ENCODE results near the gene YIPF3. TPM values are rescaled to one million over a fixed set of nuclear protein-coding genes. Genes with fewer than 3 reads are reported as not detected.

Gene YIPF3
- total RNA-seq, 1 experiment from 2014 or later = 61.7 TPM

DNA sequence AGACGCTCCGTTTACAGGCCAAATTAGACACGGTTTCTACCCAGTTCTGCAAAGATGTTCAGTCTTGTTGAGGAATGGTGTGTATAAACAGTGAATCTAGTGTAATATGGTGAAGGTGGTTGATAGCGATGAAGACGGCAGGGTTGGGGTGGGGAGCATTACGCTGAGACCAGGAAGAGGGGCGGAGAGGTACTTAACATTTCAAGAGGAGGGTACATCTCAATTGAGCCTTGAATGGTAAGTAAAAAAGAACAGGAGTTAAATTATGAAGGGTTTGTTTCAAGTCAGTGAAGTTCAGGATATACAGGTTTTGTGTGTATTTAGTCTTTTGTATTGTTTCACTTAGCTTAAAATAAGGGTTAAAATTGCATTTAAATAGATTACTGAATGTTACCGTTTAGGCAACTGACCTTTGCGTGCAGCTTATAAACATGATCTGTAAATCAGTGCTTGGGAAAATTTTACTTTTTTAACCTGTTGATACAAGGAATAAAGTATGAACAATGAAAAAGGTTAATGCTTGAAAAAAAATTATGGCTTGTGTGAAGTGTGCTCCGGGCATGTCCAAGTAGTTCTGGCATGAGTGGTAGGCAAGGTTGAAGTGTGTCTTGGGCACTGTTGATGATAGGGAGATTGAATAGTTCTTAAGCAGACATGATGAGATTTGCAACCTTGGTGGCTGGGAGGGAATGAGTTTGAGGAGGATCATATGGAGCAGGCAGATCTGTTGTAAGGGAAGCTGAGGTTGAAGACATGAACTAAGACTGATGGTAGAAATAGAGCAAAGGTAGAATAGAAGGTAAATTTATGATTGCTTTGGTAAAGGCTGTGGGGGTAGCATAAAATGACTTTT lies 1.0 kb upstream of the YIPF3 start:
- DNase-seq = no peak
- Histone ChIP-seq H3K27ac (peak overlapping the region; percentile 81), H3K4me3 (peak overlapping the region; percentile 76), H3K4me1 (no peaks in the 10 kb centered on the region; the same call in 1 of the 2 replicates), H3K9me3 (replicated peaks) (no peaks in the 10 kb centered on the region), H3K36me3 (peaks cover 38% of the 10 kb centered on the region), H3K27me3 (no peaks in the 10 kb centered on the region)

DNA sequence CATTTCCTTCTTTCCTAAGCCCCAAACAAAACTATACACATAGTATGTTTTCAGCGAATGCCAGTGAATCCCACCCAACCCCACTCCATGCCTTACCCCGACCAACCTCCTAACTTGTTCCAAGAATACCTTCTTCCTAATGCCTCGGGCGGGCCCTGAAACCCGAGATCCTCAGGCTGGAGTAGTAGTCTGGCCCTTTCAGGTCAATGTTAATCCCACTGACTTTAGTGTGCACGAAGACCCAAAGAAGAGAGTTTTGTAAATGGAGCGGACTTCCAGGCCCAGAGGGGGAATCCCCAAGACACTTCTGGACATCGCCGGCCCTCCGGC lies 394 bp downstream of the YIPF3 start:
- no peaks in the 10 kb centered on the region for H3K9me3 ChIP-seq (replicated peaks)
- H3K27ac ChIP-seq = peak overlapping the region; percentile 81
- H3K4me3 ChIP-seq = peak overlapping the region; percentile 76
- peaks cover 24% of the 10 kb centered on the region for H3K36me3 ChIP-seq
- H3K4me1 ChIP-seq = no peaks in the 10 kb centered on the region; the same call in 1 of the 2 replicates
- DNase-seq = no peak
- H3K27me3 ChIP-seq = no peaks in the 10 kb centered on the region

DNA sequence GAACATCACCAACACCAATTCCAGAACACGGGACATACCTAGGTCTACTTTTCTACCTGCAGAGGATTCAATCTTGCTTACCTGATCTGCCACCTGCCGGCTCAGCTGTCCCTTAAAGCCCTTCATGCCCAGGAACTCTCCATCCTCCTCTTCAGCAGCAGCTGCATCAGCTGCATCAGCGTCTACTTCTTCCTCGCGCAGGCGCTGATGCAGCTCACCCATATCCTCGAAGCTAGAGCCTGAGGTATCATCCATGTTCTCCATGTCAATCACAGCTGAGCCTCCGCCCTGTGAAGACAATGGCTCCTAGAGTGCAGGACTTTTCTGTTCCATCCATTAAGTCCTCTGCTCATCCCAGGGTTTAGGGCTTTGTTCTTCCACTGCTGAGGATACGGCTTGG lies 918 bp downstream of the YIPF3 start:
- Histone ChIP-seq H3K36me3 (peaks cover 19% of the 10 kb centered on the region), H3K4me3 (peak overlapping the region; percentile 76), H3K27ac (no peak overlapping the region; the same call in 1 of the 2 replicates), H3K4me1 (no peaks in the 10 kb centered on the region; the same call in 1 of the 2 replicates), H3K27me3 (no peaks in the 10 kb centered on the region), H3K9me3 (replicated peaks) (no peaks in the 10 kb centered on the region)
- DNase-seq = no peak

DNA sequence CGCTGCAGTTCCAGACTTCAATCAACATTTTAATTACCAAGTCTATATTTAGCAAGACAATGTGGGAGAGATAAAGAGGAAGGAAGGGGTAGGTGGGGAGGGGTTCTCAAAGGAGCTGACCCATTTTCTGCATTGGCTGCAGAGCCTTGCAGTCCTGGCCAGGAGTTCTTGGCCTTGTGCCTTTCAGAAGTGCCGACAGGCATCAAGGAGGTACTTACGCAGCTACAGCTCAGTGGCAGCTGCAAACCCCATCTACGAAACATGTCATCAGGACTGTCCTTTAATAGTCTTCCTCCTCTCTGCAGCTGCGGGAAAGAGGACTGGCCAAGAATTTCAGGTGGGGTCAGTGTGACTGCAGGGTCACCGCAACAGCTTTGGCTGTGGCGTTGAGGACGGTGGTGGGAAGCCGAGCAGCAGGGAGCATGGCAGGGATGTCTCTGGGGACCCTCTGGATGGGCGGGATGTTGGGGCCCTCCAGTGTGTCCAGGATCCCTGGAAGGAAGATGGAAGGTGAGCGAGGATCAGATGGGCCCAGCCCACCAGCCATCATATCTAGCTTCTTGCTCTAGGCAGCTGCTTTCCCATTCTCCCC lies 4.8 kb downstream of the YIPF3 start:
- H3K4me3 ChIP-seq = no peak overlapping the region
- no peaks in the 10 kb centered on the region for H3K27me3 ChIP-seq
- no peaks in the 10 kb centered on the region for H3K9me3 ChIP-seq (replicated peaks)
- H3K27ac ChIP-seq = no peak overlapping the region
- no peaks in the 10 kb centered on the region; the same call in none of the 2 replicates for H3K36me3 ChIP-seq
- no peaks in the 10 kb centered on the region; the same call in 1 of the 2 replicates for H3K4me1 ChIP-seq
- DNase-seq = no peak

DNA sequence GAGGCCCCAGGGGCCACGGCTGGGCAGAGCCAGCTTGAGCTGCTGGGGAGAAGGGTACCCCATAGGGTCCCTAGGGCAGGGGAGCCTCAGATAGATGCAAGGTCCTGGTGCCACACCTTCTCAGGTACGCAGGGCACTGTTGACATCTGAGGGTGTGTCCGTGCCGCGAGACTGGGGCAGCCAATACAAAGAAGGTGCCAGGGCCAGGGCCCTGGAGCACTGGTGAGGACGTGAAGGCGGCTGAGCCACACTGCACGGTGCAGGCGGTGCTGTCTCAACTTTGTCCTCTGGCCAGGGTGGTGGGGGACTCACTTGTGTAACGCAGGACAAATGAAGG lies 5.9 kb downstream of the YIPF3 start:
- Histone ChIP-seq H3K4me1 (peaks cover 8% of the 10 kb centered on the region), H3K9me3 (replicated peaks) (no peaks in the 10 kb centered on the region), H3K36me3 (peaks cover 4% of the 10 kb centered on the region), H3K27me3 (no peaks in the 10 kb centered on the region), H3K4me3 (no peak overlapping the region), H3K27ac (no peak overlapping the region)
- DNase-seq = no peak

DNA sequence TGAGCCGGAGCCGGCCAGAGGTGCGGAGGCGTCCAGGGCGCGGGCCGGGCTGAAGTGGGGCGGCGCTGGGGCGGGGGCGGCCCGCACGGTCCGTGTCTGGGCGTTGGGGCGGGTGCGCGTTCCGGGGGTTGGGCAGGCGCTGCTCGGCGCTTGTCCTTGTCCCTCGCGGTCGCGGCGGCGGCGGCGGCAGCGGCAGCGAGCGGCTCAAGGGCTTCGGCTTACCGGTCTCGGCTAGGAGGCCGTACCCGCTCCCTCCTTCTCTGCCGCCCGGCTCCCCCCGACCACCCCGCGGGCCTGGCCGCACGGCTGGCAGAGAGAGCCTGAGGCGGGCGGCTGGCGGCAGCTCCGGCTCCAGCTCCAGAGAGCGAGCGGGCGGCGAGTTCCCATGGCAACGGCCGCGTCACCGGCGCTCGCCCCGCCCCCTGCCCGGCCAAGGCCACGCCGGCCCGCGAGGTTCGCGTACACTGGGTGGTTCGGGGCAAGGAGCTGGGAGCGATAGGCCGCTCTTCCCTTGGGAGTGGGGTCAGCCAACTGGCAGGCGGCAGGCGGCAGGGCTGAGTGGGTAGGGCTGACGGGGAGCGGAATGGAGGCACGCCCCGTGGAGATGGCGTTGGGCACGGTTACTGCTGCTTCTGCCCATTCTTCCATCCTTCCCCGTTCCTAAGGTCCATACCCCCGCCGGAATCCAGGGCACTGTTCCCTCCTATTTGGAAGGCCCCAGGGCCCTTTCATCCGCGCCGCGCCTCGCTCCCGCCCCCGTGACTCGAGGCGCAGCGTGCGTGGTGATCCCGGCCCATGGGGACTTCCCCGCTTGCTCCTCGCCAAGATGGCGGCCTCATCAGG lies 6.5 kb downstream of the YIPF3 start, which contains the start of gene LRRC73:
Gene LRRC73 (minus strand): TSS at position 363 of the 843 bp plus-strand sequence. CDS start 561 bp downstream, outside the sequence.
- DNase-seq = peak; percentile 79 to 83
- H3K4me3 ChIP-seq = peak within 1 kb of the TSS; percentile 55
- H3K4me1 ChIP-seq = peaks cover 12% of the 10 kb centered on the region
- peaks cover 5% of the 10 kb centered on the region; the same call in 1 of the 2 replicates for H3K36me3 ChIP-seq
- no peak within 1 kb of the TSS for H3K27ac ChIP-seq
- no peaks in the 10 kb centered on the region for H3K9me3 ChIP-seq (replicated peaks)
- no peaks in the 10 kb centered on the region for H3K27me3 ChIP-seq

DNA sequence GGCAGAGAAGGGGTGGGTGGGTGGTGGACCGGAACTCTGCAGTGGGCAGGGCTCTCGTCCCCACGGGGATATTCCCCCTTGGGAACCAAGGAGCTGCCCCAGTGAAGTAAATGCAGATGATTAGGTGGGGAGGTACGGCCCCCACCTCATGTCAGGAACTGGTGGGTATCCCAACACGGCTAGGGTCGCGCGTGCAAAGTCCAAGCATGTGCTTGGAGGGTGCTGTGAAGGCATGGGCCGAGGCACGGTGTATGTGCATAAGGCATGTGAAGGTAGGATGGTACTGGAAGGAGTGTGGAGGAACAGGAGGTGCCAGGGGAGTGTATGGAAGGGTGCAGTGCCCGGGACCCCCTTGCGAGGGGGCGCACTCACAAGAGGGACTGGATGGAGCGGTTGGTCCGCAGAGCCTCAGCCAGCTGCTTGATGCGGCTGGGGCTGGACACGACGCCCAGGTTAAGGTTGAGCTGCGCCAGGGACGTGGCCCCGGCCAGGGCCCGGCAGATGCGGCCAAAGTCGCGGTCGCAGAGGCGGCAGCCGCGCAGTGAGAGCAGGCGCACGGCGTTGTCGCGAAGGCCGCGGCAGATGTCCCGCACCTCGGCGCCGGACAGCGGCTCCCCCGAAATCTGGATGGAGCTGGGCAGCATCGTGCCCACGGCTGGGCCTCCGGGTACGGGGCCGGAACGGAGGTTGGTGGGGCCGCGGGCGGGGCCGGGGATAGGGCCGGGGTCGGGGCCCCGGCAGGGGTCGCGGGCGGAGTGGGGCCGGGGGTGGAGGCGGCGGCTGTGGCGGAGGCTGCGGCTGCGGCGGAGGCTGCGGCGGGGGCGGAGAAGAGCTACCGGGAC lies 7.4 kb downstream of the YIPF3 start:
- H3K4me3 ChIP-seq = peak overlapping the region; percentile 55
- no peak overlapping the region for H3K27ac ChIP-seq
- H3K36me3 ChIP-seq = peaks cover 8% of the 10 kb centered on the region; the same call in 1 of the 2 replicates
- no peak for DNase-seq
- H3K27me3 ChIP-seq = no peaks in the 10 kb centered on the region
- no peaks in the 10 kb centered on the region for H3K9me3 ChIP-seq (replicated peaks)
- H3K4me1 ChIP-seq = peaks cover 12% of the 10 kb centered on the region

DNA sequence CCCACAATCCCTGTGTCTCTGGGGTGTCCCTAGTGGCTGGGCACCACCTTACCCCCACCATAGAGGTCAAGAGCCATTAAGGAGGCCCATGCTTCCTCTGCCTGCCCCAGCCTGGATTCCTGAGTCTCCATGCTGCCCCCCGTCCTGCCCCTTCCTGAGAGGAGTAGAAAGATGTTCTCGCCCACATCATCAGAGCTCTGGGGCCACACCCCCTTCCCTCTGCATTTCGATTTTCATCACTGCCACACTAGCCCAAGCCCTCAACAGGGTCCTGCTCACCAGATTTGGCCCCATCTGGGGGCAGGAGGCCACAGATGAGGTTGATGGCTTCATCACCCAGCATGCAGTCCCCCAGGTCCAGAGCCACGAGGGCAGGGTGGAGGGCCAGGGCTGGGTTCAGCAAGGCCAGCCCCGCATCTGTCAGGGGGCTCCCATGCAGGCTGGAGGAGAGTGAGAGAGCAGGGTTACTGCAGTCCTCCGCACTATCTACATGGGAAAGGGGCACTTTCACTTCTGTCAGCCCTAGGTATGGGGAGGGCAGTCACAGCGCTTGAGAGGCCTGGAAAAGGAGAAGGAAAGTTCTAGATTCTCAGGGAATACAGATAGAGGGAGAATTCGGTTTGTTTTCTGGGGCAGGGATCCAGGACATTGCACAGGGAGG lies 8.1 kb downstream of the YIPF3 start:
- H3K36me3 ChIP-seq = peaks cover 13% of the 10 kb centered on the region; the same call in 1 of the 2 replicates
- no peak overlapping the region for H3K27ac ChIP-seq
- no peaks in the 10 kb centered on the region for H3K9me3 ChIP-seq (replicated peaks)
- no peak overlapping the region for H3K4me3 ChIP-seq
- H3K4me1 ChIP-seq = peaks cover 12% of the 10 kb centered on the region
- no peak for DNase-seq
- H3K27me3 ChIP-seq = no peaks in the 10 kb centered on the region

DNA sequence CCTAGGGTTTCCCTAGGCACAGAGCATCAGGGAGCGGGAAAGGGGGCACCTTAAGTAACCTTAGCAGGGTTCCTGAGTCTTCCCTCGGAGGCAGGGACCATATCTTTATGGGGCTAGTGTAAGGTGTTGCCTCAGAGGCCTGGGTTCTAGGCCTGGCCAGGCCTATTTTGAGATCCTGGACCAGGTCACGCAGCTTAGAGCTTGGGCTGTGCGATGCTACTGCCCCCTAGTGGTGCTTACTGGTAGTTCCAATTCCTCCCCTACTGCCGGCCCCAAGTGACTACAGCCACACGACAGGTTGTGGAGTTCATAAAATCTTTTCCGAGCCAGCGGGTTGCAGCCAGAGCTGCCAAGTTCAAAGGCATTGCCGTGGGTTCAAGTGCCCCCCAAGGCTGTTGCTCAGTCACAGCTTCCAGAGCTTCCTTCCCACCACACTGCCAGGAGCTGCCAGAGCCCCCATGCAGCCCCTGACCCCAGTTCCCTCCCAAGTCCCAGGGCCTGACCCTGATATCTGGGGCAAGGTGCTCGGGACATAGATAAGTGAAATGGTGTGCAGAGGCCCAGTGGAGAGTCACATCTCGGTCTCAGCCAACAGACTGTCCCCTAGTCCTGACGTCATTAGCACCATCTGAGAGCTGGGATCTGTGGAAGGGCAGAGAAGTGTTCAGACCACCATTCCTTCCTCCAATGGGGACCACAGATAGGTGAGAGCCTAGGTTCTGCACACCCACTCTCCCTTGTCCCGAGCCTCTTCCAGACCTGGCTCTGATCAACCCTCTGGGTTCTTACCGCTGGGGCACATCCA lies 9.9 kb downstream of the YIPF3 start:
- H3K4me1 ChIP-seq = peaks cover 12% of the 10 kb centered on the region
- no peaks in the 10 kb centered on the region for H3K27me3 ChIP-seq
- peak; percentile 72 to 92 for DNase-seq
- H3K27ac ChIP-seq = peak overlapping the region; percentile 47; the same call in 1 of the 2 replicates
- no peak overlapping the region for H3K4me3 ChIP-seq
- H3K9me3 ChIP-seq (replicated peaks) = no peaks in the 10 kb centered on the region
- peaks cover 22% of the 10 kb centered on the region; the same call in 1 of the 2 replicates for H3K36me3 ChIP-seq

DNA sequence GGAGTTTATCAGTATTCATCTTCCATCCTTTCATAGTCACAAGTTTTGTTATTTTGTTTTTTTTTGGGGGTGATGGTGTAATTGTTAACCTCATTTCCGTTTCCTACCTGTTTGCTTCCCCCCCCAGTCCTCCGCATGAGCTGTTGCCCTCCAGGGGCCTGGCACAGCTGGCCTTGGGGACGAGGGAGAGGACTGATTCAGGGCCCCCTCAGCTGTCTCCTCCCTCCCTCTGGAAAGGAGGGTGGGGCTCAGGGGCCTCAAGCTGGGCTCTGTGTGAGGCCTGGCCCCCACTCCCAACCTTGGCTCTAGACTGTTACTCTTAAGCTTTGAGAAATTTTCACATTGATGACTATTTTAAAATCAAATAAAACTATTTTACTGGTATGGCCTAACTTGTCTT lies 10.6 kb downstream of the YIPF3 start:
- peaks cover 25% of the 10 kb centered on the region for H3K36me3 ChIP-seq
- peak; percentile 45 to 59 for DNase-seq
- H3K4me3 ChIP-seq = no peak overlapping the region
- no peaks in the 10 kb centered on the region for H3K9me3 ChIP-seq (replicated peaks)
- peak overlapping the region; percentile 47 for H3K27ac ChIP-seq
- H3K4me1 ChIP-seq = peaks cover 12% of the 10 kb centered on the region
- no peaks in the 10 kb centered on the region for H3K27me3 ChIP-seq

DNA sequence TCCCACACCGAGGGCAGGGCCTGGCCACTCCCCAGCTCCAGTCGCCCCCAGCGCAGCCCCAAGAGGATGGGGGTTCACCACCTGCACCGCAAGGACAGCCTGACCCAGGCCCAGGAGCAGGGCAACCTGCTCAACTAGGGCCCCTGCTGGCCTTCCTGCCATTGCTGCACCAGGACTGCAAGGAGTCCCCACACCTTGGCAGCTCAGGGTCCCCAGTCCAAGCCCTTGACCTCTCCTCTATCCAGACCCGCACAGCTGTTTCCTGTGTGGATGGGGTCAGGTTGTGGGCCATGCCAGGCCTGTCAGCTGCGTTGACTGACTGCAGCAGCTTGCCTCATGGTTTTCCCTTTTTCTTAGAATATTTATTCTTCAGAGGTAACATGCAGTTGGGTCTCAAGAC lies 11.0 kb downstream of the YIPF3 start:
- Histone ChIP-seq H3K27ac (peak overlapping the region; percentile 47), H3K27me3 (no peaks in the 10 kb centered on the region), H3K9me3 (replicated peaks) (no peaks in the 10 kb centered on the region), H3K36me3 (peaks cover 27% of the 10 kb centered on the region), H3K4me3 (no peak overlapping the region), H3K4me1 (peaks cover 12% of the 10 kb centered on the region)
- peak; percentile 24 to 38 for DNase-seq

DNA sequence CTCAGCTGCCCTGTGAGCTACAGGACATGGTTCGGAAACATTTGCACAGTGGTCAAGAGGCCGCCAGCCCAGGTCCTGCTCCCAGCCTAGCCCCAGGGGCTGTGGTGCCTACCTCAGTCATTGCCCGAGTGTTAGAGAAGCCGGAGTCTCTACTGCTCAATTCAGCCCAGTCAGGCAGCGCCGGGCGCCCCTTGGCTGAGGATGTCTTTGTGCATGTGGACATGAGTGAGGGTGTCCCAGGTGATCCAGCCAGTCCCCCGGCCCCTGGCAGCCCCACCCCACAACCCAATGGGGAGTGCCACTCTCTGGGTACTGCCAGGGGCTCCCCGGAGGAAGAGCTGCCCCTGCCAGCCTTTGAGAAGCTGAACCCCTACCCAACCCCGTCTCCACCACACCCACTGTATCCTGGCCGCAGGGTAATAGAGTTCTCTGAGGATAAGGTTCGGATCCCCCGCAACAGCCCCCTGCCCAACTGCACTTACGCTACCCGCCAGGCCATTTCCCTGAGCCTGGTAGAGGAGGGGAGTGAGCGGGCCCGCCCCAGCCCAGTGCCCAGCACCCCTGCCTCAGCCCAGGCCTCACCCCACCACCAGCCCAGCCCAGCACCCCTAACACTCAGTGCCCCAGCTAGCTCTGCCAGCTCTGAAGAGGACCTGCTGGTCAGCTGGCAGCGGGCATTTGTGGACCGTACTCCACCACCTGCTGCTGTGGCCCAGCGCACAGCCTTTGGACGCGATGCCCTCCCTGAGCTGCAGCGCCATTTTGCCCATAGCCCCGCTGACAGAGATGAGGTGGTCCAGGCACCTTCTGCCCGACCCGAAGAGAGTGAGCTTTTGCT lies 11.8 kb downstream of the YIPF3 start:
- Histone ChIP-seq H3K4me1 (peaks cover 12% of the 10 kb centered on the region), H3K4me3 (no peak overlapping the region), H3K9me3 (replicated peaks) (no peaks in the 10 kb centered on the region), H3K27me3 (no peaks in the 10 kb centered on the region), H3K27ac (no peak overlapping the region), H3K36me3 (peaks cover 30% of the 10 kb centered on the region)
- DNase-seq = no peak
